ENCODE data around the gene CDH24. TPM values are rescaled to one million over a fixed set of nuclear protein-coding genes. Genes with fewer than 3 reads are reported as not detected.

Gene CDH24
- total and polyA plus RNA-seq, 2 of the 4 experiments (the other 2 are of a cell fraction), result 3.9 to 24.4 TPM

DNA sequence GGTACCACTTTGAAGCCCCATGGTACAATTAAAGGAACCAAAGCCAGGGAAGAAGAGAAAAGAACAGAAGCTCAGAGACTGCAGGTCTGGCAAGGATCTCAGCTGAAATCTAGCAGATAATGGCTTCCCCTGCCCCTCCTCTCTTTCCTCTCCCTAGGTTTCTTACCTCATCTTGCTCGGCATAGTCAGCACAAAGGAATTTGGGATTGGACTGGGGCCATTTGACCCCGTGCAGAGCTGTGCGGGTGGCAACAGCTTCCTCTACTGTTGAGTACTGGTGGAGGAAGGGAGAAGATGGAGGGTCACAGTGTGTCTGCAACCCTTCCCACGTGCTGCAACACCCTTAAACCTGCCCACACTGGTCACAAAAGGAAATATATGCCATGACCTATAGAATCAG is 4.7 kb upstream of the CDH24 start:
- in situ Hi-C loops (cut with MboI; ENCODE audit: low sequenced_read_pairs) (loop anchor here (10.0 kb wide), 1 partner anchor 507 kb away; no protein-coding TSS in a partner anchor), intact Hi-C loops (cut with micrococcal nuclease) (loop anchor here (2.0 kb wide), 1 partner anchor 133 kb away; the partner anchor contains the start of gene PRMT5), dilution Hi-C loops (cut with HindIII; ENCODE audit: low sequenced_read_pairs, unreplicated experiment) (no loop called here)
- H2AK5ac ChIP-seq (ENCODE audit: low read depth, low read length), result peak overlapping the region; percentile 85
- H3K18ac ChIP-seq (ENCODE audit: low read depth, low read length), result 0 out of 2 replicates have a peak overlapping the region, but pooled peaks have one; percentile 0
- peaks cover 11% of the 10 kb centered on the region for H3K4me1 ChIP-seq (ENCODE audit: control insufficient read depth, insufficient read depth, low read length)
- POLR2A ChIA-PET (ENCODE audit: unreplicated experiment), result interaction anchor here (0.6 to 1.7 kb wide), 4 partner anchors 10 to 134 kb away, joined by 4 to 12 read pairs (median 7); no protein-coding TSS in a partner anchor
- H3K79me1 ChIP-seq (ENCODE audit: low read depth in 1 of 2, low read length in 2 of 2), result peaks cover 21 to 61% of the 10 kb centered on the region in 2 experiments
- peak overlapping the region; percentile 20; the same call in 1 of the 2 replicates for H3K14ac ChIP-seq (replicated peaks; ENCODE audit: low read depth, low read length)
- H2BK5ac ChIP-seq (ENCODE audit: low read depth, low read length, poor library complexity, severe bottlenecking), result peak overlapping the region; percentile 73
- H3K9ac ChIP-seq (ENCODE audit: low read depth, low read length), result no peak overlapping the region
- CTCF ChIA-PET, result interaction anchor here (0.6 to 1.8 kb wide), 5 partner anchors 13 to 176 kb away, joined by 3 to 8 read pairs (median 3); partner anchors contain the start of gene RNF212B
- WGBS, 2 experiments (ENCODE audit: extremely low coverage in 2 of 2, insufficient read length in 1 of 2), result no CpG with 5 or more reads among the region's 4 CpGs
- peak overlapping the region; percentile 44; the same call in 1 of the 2 replicates for H3K56ac ChIP-seq (ENCODE audit: extremely low read depth, insufficient read depth, low read length)
- H4K91ac ChIP-seq (ENCODE audit: insufficient read depth, low read depth, low read length), result peak overlapping the region; percentile 53
- peak overlapping the region; percentile 63 for H2BK120ac ChIP-seq (ENCODE audit: low read depth, low read length)
- H4K8ac ChIP-seq (ENCODE audit: low read depth in 2 of 2, low read length in 2 of 2), result peak overlapping the region; percentile 30 to 58; a peak in 3 of 4 replicates
- H3K27me3 ChIP-seq (ENCODE audit: control insufficient read depth, insufficient read depth, low read length), result no peaks in the 10 kb centered on the region
- peak overlapping the region; percentile 61 for H3K27ac ChIP-seq (ENCODE audit: insufficient read depth, low read length)
- peak overlapping the region; percentile 51 for H2AK9ac ChIP-seq (replicated peaks; ENCODE audit: low read depth, low read length, poor library complexity)
- H4K20me1 ChIP-seq (ENCODE audit: insufficient read depth, low read length), result peaks cover 30% of the 10 kb centered on the region
- peak overlapping the region; percentile 62; the same call in 2 of the 3 replicates for H2BK15ac ChIP-seq (ENCODE audit: low read depth, low read length)
- no peak overlapping the region for H3K23ac ChIP-seq (ENCODE audit: low read depth, low read length)
- BruUV-seq (replicated peaks), result no TSS peak
- DNase-seq, result peak; percentile 95
- H3K9me3 ChIP-seq (ENCODE audit: control insufficient read depth, insufficient read depth, low read length), result no peaks in the 10 kb centered on the region
- no peak overlapping the region for H4K5ac ChIP-seq (ENCODE audit: low read depth, low read length)
- H3K4me2 ChIP-seq (ENCODE audit: low read depth, low read length), result peak overlapping the region; percentile 6; the same call in 1 of the 2 replicates
- no peak overlapping the region for H3K4me3 ChIP-seq (ENCODE audit: insufficient read depth, low read depth, low read length)
- H3K36me3 ChIP-seq (ENCODE audit: control insufficient read depth, insufficient read depth, low read length), result peaks cover 67% of the 10 kb centered on the region
- ATAC-seq (ENCODE audit: low read depth), result peak; percentile 54
- peak overlapping the region; percentile 79 for H3K4ac ChIP-seq (ENCODE audit: low read depth, low read length)
- no peak overlapping the region for H2AFZ ChIP-seq (replicated peaks; ENCODE audit: low read length, poor library complexity)
- peak overlapping the region; percentile 66 for H2BK20ac ChIP-seq (ENCODE audit: low read depth, low read length)
- peaks cover 8% of the 10 kb centered on the region; the same call in 1 of the 2 replicates for H3K9me1 ChIP-seq (ENCODE audit: insufficient read depth, low read length)
- TF ChIP-seq POLR2A (IDR thresholded peaks at IDR 0.05; ENCODE audit: low read depth, low read length) (no peak), CHD1 (IDR thresholded peaks at IDR 0.05; ENCODE audit: low read depth, low read length) (no peak), BHLHE40 (IDR thresholded peaks at IDR 0.05; ENCODE audit: low read depth, low read length) (peak; percentile 96), FOS (IDR thresholded peaks at IDR 0.05; ENCODE audit: low read depth, low read length) (peak; percentile 74; the same call in 1 of the 2 replicates), RAD21 (IDR thresholded peaks at IDR 0.05; ENCODE audit: low read length) (no peak), MAZ (IDR thresholded peaks at IDR 0.05; ENCODE audit: borderline replicate concordance, low read depth, low read length) (peak; percentile 79; the same call in 1 of the 2 replicates), SMC3 (IDR thresholded peaks at IDR 0.05; ENCODE audit: low read depth, low read length) (no peak), RFX5 (IDR thresholded peaks at IDR 0.05; ENCODE audit: low read depth, low read length) (no peak), NFE2L2 (IDR thresholded peaks at IDR 0.05; ENCODE audit: low read depth, low read length) (no peak), MAFK (IDR thresholded peaks at IDR 0.05; ENCODE audit: low read depth, low read length) (no peak), CEBPB (IDR thresholded peaks at IDR 0.05; ENCODE audit: low read depth, low read length) (peak; percentile 80), RCOR1 (IDR thresholded peaks at IDR 0.05; ENCODE audit: insufficient replicate concordance, low read length) (no peak), USF2 (IDR thresholded peaks at IDR 0.05; ENCODE audit: low read depth, low read length) (peak; percentile 62)
- TF ChIP-seq, protein P1, sequence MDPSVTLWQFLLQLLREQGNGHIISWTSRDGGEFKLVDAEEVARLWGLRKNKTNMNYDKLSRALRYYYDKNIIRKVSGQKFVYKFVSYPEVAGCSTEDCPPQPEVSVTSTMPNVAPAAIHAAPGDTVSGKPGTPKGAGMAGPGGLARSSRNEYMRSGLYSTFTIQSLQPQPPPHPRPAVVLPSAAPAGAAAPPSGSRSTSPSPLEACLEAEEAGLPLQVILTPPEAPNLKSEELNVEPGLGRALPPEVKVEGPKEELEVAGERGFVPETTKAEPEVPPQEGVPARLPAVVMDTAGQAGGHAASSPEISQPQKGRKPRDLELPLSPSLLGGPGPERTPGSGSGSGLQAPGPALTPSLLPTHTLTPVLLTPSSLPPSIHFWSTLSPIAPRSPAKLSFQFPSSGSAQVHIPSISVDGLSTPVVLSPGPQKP (IDR thresholded peaks at IDR 0.05; ENCODE audit: borderline replicate concordance, low read depth, low read length), result no peak
- TF ChIP-seq, protein P2, sequence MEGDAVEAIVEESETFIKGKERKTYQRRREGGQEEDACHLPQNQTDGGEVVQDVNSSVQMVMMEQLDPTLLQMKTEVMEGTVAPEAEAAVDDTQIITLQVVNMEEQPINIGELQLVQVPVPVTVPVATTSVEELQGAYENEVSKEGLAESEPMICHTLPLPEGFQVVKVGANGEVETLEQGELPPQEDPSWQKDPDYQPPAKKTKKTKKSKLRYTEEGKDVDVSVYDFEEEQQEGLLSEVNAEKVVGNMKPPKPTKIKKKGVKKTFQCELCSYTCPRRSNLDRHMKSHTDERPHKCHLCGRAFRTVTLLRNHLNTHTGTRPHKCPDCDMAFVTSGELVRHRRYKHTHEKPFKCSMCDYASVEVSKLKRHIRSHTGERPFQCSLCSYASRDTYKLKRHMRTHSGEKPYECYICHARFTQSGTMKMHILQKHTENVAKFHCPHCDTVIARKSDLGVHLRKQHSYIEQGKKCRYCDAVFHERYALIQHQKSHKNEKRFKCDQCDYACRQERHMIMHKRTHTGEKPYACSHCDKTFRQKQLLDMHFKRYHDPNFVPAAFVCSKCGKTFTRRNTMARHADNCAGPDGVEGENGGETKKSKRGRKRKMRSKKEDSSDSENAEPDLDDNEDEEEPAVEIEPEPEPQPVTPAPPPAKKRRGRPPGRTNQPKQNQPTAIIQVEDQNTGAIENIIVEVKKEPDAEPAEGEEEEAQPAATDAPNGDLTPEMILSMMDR (conservative IDR thresholded peaks at IDR 0.05; ENCODE audit: low read depth, low read length), result 0 out of 2 replicates have a peak, but pooled peaks have one; percentile 11

Measured in IMR-90 (cell line).